Mesothelial cell of epicardium (in vitro differentiated cells): Measurements from ENCODE around the gene NOS1AP. TPM values are rescaled to one million over a fixed set of nuclear protein-coding genes. Genes with fewer than 3 reads are reported as not detected.

Experiments
- DNase-seq, 2 experiments: peaks; one replicate each; pipeline ENCODE4 v3.0.0; 2021; ENCODE audit warnings: low spot score in 2 of 2; ENCODE audit not compliant: unreplicated experiment in 2 of 2
- H3K27ac Mint-ChIP-seq: 2 replicates; pipeline ENCODE4 v1.8.0; 2021; ENCODE audit warnings: mixed read lengths
- H3K27me3 Mint-ChIP-seq: 2 replicates; pipeline ENCODE4 v1.8.0; 2021; ENCODE audit warnings: low read depth, mixed read lengths
- H3K36me3 Mint-ChIP-seq: 2 replicates; pipeline ENCODE4 v1.8.0; 2021; ENCODE audit warnings: mixed read lengths
- H3K4me1 Mint-ChIP-seq: 2 replicates; pipeline ENCODE4 v1.8.0; 2021; ENCODE audit warnings: mixed read lengths
- H3K4me3 Mint-ChIP-seq: 2 replicates; pipeline ENCODE4 v1.8.0; 2021; ENCODE audit warnings: mild to moderate bottlenecking, moderate library complexity, mixed read lengths
- H3K9me3 Mint-ChIP-seq: 2 replicates; pipeline ENCODE4 v1.8.0; 2021; ENCODE audit warnings: mixed read lengths
- CTCF ChIP-seq: fragments of 200-600 bp; sonication (generic); IDR thresholded peaks from one replicate; pipeline ENCODE4 v1.5.0; 2021; ENCODE audit warnings: antibody characterized with exemption; ENCODE audit not compliant: unreplicated experiment
- total RNA-seq: library from RNA; stranded (reverse); gene quantifications from 3 replicates; pipeline ENCODE4 v1.2.1, GENCODE V29; 2021

Gene NOS1AP
- total RNA-seq, 1 donor from 2014 or later, result 4.4 TPM

- H3K27me3 Mint-ChIP-seq, result no peaks in the 10 kb centered on the region
- peaks cover 17% of the 10 kb centered on the region for H3K9me3 Mint-ChIP-seq
- no peak overlapping the region for H3K4me3 Mint-ChIP-seq
- peaks cover 3% of the 10 kb centered on the region for H3K4me1 Mint-ChIP-seq
- no peak for DNase-seq
- H3K36me3 Mint-ChIP-seq, result no peaks in the 10 kb centered on the region
- H3K27ac Mint-ChIP-seq, result no peak overlapping the region
- no peak for TF ChIP-seq CTCF
These were observed 186.8 kb downstream of the NOS1AP start for GRCh38 chr1:162256287-162256686.

GRCh38 chr1:162258394-162258793 lies 188.9 kb downstream of the NOS1AP start:
- H3K4me1 Mint-ChIP-seq, result peaks cover 3% of the 10 kb centered on the region
- H3K36me3 Mint-ChIP-seq, result no peaks in the 10 kb centered on the region
- no peak overlapping the region for H3K4me3 Mint-ChIP-seq
- no peaks in the 10 kb centered on the region for H3K27me3 Mint-ChIP-seq
- no peak for DNase-seq
- peaks cover 24% of the 10 kb centered on the region for H3K9me3 Mint-ChIP-seq
- TF ChIP-seq CTCF, result no peak
- H3K27ac Mint-ChIP-seq, result no peak overlapping the region

- H3K36me3 Mint-ChIP-seq, result no peaks in the 10 kb centered on the region
- no peak for TF ChIP-seq CTCF
- H3K4me1 Mint-ChIP-seq, result peaks cover under 1% of the 10 kb centered on the region
- no peak overlapping the region for H3K4me3 Mint-ChIP-seq
- H3K9me3 Mint-ChIP-seq, result peaks cover 24% of the 10 kb centered on the region
- H3K27ac Mint-ChIP-seq, result no peak overlapping the region
- no peak for DNase-seq
- no peaks in the 10 kb centered on the region for H3K27me3 Mint-ChIP-seq
These were observed 190.5 kb downstream of the NOS1AP start for GRCh38 chr1:162259894-162260455.

- H3K27me3 Mint-ChIP-seq, result no peaks in the 10 kb centered on the region
- DNase-seq, result no peak
- peaks cover 2% of the 10 kb centered on the region for H3K4me1 Mint-ChIP-seq
- H3K9me3 Mint-ChIP-seq, result peaks cover 12% of the 10 kb centered on the region
- no peaks in the 10 kb centered on the region for H3K36me3 Mint-ChIP-seq
- TF ChIP-seq CTCF, result no peak
- H3K4me3 Mint-ChIP-seq, result no peak overlapping the region
- no peak overlapping the region for H3K27ac Mint-ChIP-seq
These were observed 194.6 kb downstream of the NOS1AP start for GRCh38 chr1:162264108-162264507.

GRCh38 chr1:162265983-162266382 lies 196.5 kb downstream of the NOS1AP start:
- Mint-ChIP-seq H3K4me3 (no peak overlapping the region), H3K27ac (no peak overlapping the region), H3K36me3 (no peaks in the 10 kb centered on the region), H3K27me3 (no peaks in the 10 kb centered on the region), H3K9me3 (peaks cover 7% of the 10 kb centered on the region), H3K4me1 (peaks cover 2% of the 10 kb centered on the region)
- DNase-seq, result no peak
- TF ChIP-seq CTCF, result no peak
